Stimulated activated CD4-positive, alpha-beta T cell treated with anti-CD3 and anti-CD28 coated beads, Interleukin-12 subunit alpha, Interleukin-12 subunit beta, amount 100 ng/mL, for 48 hours (primary cell): Measurements from ENCODE around the gene DNMT3B.
"Not testable (repeated sequence)": the region's sequence is repeated elsewhere in the genome, so short reads cannot be mapped to it uniquely, and the experiment has no call there.

Experiments used
- DNase-seq, 3 donors: peaks; one replicate each; pipeline ENCODE4 v3.0.0-alpha.2; 2020; ENCODE audit warnings: low read depth in 2 of 3, low spot score in 1 of 3

Gene DNMT3B

DNA sequence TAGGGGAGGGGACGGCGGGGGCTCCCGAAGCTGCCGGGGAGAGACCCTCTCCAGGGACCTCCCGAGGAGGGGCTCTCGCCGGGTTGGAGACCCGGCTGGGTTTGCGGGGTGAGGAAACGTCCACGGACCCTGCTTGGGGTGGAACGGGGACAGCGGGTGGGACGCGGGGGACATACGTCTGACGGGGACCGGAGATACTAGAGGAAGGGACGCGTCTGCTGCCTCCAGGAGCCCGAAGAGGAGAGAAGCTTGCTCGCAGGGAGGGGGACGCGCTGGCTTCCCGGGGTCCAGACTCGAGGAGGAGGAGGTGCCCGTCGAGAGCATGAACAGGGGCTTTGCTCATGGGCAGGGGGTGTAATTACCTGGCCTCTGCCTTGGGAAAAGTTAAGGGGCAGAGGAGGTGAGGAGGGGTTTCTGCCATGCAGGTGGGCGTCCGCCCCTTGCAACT lies 593 bp downstream of the DNMT3B start:
- no peak for DNase-seq

DNA sequence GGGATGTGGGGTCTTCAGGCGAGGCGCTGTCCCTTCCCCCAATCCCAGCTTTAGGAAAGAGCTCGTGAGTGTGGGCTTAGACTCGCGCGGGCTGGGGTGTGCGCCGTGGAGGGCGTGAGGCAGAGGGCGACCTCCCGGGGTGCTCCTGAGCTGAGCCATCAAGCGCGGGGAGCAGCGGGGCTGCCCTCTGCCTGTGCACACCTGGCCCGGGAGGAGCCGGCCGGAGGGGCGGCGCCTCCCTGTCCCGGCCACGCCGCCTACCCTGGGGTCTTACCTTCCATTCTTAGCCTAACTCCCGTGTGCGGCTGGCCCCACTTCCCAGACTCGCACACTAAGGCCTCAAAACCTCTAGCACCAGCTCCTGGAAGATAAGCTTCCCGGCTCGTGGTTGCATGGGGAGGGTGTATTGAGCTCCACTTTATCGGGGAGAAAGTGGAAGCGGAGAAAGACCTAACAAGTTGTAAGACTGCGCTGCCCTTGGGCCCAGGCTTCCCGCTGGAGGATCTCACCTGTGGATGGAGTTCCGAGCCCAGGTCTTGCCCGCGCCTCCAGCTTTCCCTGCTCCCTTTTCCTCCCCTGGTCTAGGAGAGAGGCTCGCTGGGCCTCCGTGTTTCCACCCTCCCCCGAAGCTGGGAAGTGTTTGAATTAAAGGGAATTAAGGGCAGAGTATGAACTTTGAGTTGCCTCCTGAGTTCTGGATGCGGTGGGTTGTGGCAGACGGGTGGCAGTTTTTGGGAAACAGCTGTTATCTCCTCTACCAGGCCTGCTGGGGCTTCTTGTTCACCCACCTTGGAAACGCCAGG lies 1.2 kb downstream of the DNMT3B start:
- DNase-seq, result no peak

DNA sequence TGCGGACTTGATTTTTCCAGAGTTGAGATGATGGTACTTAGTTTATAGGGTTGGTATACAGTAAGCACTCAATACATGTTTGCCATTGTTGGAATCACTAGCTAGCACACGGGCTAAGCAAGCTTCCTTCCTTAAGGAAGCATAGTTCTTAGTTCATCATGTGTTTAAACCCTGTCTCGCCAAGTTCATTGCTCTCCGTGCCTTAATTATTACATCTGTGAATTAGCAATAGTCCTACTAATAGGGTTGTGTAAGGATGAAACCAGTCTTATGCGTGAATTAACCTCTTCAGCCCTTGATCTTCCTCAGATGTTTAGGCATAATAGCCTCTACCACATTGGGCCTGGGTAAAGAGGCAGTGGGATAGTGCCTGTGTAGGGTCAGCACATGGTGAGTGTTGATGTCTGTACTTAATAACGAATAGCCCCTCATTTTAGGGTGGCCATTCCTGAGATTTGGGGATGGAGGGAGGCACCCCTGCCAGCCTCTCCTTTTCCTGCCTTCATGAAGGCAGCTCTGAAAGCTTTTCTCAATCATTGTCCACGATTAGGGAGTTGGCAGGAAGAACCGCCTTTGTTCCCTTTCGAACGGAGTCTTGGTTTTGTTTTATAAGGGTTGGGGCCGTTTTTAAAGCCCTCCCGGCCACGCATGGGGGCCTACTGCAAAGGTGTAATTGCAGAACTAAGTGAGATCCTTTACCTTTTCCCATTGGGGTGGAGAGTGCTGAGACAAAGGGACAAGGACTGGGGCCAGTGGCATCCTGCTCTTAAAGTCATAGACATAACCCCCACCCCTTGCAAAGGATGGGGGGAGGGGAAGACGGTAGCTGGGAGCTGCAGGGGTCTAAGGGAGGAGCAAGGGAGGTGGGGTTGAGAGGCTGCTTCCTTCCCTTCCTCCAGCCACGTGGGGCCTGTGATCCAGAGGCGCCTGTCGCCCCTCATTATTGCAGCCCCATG lies 2.1 kb downstream of the DNMT3B start:
- no peak for DNase-seq

- not testable (repeated sequence) for DNase-seq
These were observed 3.2 kb downstream of the DNMT3B start for GRCh38 chr20:32765230-32765875.

DNA sequence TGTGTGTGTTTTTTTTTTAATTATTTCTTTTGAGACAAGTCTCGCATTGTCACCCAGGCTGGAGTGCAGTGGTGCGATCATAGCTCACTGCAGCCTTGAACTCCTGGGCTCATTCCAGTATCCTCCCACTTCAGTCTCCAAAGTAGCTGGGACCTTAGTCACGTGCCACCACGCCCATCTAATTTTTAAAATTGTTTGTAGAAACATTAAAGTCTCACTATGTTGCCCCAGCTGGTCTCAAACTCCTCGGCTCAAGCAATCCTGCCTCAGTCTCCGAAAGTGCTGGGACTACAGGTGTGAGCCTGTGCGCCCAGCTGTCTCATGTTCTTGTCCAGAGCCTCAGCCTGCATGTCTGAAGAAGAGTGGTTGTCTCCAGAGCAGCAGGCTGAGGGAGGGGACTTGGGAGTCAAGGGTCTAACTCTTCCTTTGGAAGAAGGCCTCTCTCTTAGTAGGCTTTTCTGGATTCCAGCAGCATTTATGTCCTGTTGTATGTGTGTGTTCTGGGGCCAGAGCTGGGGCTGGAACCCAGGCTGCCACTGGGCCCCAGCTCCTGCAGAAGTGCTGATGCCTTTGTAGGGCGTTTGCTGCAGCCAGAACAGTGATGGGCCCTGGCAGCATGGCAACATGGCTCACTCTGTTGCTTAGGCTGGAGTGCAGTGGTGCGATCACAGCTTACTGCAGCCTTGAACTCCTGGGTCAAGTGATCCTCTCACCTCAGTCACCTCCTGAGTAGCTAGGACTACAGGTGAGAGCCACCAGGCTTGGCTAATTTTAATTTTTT lies 5.4 kb downstream of the DNMT3B start:
- DNase-seq, result no peak

DNA sequence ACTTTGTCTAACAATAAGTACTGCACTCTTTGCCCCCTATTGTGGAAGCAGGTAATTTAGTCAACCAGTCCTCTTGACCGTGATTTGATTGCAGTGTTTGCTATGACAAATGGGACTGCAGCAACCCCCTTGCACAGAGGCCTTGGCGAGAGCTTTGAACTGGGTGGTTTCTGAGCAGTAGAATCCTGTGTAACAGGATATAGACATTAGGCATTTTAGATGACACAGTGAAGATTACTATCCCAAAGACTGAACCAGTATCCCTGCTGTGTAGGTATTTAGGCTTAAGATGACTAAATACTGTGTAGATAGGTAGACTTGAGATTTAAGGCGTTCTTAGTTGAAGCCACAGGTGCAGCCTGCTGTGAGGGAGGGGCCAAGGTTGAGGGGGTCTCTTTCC lies 9.9 kb downstream of the DNMT3B start:
- DNase-seq, result no peak

DNA sequence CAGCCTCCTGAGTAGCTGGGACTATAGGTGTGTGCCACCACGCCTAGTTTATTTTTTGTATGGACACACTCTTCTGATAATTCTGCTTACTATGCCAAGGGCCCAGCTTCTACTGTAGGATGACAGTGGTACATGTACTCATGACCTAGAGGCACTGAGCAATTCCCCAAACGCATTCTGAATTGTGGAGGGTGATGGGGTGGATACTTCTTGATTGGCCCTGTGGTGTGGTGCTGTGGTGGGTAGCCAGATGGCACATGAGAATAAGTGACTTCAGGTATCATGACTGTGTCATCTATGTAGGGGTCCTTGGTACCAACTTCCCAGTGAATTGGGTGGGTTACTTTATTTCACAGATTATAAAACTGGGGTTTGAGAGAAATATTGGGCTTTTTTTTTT lies 11.0 kb downstream of the DNMT3B start:
- DNase-seq, result no peak

GRCh38 chr20:32773855-32774254 lies 11.7 kb downstream of the DNMT3B start:
- no peak for DNase-seq

- no peak for DNase-seq
These were observed 13.3 kb downstream of the DNMT3B start for GRCh38 chr20:32775336-32775991.

- no peak for DNase-seq
These were observed 15.2 kb downstream of the DNMT3B start for GRCh38 chr20:32777177-32777956.

DNA sequence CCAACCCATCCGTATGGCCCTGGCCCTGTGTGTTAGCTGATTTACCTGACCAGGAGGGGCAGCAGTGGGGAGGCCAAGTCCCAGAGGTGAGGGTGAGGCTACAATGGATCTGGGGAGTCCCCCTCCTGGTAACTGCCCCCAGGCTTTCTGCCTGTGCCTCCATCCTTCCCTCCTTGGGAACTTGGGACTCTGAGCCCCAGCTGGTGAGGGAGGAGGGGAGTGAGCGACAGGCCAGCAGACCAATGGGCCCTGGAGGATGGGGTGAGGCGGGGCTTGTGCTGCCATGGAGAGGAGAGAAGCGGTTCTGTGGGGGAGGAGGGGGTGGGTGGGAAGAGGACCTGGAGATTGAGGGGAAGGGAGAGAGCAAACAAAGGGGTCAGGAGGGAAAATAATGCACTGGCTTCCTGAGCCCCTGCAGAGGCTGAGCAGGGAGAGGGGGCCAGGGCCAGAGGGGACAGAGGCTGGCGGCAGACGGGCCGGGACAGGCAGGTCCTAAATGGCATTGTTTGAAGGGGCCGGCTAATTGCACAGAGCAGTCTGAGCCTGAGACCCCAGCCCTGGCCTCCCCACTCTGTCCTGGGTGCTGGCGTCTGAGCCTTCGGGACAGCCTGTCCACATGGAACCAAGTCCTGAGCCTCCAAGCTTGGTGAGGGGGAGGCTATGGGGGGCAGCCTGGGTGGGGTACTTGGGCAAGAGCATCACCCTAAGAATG lies 17.5 kb downstream of the DNMT3B start:
- DNase-seq, result no peak

GRCh38 chr20:32780278-32780677 lies 18.1 kb downstream of the DNMT3B start:
- DNase-seq, result no peak

GRCh38 chr20:32780749-32781655 lies 18.8 kb downstream of the DNMT3B start:
- no peak for DNase-seq

DNA sequence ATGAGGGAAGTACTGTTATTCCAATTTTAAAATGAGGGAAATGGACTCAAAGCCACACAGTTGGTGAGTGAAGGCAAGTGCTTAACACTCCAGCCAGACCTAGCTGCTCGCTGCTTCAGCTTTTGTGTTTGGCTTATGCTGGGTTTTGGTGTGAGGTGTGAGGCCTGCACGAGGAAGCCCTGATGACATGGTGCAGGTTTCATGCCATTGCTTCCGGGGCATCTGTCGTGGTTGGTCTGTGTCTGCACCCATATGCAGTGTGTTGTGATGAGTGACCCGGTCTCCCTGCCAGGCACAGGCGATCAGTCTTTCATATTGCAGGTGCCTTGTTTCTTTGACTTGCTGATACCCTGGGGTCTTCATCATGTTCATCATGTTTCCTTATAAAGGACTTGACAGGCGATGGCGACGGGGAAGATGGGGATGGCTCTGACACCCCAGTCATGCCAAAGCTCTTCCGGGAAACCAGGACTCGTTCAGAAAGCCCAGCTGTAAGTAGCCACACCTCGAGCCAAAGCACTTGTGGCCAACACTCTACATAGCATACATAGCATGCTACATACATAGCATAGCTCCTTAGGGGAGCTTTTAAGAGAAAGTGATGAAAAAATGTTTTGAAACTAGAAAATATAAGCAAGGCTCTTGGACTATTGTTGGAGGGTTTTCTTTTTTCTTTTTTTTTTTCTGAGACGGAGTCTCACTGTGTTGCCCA lies 22.3 kb downstream of the DNMT3B start:
- DNase-seq, result no peak

DNA sequence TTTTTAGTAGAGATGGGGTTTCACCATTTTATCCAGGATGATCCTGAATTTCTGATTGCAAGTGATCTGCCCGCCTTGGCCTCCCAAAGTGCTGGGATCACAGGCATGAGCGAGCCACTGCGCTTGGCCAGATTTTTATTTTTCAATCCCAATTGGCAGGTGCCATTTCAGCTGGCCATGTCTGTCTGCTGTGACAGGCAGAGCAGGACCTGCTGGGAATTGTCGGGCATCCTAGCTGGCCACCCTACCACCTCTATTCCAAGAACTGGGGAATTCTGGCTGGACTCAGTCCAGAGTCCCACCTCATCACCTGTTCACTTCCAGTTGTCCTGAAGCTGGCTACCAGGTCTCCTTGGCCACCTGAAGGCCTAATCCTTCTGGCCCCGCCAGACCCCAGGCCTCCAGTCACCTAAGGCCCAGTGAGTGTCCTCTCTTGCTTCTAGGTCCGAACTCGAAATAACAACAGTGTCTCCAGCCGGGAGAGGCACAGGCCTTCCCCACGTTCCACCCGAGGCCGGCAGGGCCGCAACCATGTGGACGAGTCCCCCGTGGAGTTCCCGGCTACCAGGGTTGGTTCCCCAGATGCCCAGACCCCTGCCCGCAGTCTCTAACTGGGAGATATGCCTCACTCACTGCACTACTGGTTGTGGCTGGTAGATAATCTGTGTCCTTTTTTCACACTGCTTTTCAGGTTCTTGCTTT lies 24.0 kb downstream of the DNMT3B start:
- no peak for DNase-seq

DNA sequence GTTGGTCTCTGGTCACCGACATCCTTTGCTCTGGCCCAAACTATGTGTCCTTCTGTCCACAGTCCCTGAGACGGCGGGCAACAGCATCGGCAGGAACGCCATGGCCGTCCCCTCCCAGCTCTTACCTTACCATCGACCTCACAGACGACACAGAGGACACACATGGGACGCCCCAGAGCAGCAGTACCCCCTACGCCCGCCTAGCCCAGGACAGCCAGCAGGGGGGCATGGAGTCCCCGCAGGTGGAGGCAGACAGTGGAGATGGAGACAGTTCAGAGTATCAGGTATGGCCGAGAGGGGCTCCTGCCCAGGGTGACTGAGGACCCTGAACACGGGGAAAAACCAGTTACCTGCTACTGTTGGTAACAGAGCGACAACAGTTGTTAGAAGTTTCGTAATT lies 25.0 kb downstream of the DNMT3B start:
- DNase-seq, result no peak
